GM13977 (cell line): ENCODE data around the gene CMIP.

Experiments used
- DNase-seq: peaks from one replicate; pipeline ENCODE4 v3.0.0; 2012; ENCODE audit warnings: low spot score
- in situ Hi-C: fragments of 300-500 bp; cut with MboI; formaldehyde crosslinking; loops from one replicate; pipeline ENCODE4 v1.12.0; 2022; ENCODE audit warnings: low sequenced_read_pairs, low pct_unique_long_range_greater_than_20kb, mixed read lengths, inconsistent platforms; ENCODE audit not compliant: unreplicated experiment
- TF ChIP-seq, protein P1 (sequence below): IDR thresholded peaks from 2 replicates; pipeline ENCODE4 v1.5.1; 2012; ENCODE audit warnings: mild to moderate bottlenecking, control low read depth; ENCODE audit not compliant: insufficient read depth; ENCODE audit errors: extremely low read depth, missing control alignments

The CMIP gene

DNA sequence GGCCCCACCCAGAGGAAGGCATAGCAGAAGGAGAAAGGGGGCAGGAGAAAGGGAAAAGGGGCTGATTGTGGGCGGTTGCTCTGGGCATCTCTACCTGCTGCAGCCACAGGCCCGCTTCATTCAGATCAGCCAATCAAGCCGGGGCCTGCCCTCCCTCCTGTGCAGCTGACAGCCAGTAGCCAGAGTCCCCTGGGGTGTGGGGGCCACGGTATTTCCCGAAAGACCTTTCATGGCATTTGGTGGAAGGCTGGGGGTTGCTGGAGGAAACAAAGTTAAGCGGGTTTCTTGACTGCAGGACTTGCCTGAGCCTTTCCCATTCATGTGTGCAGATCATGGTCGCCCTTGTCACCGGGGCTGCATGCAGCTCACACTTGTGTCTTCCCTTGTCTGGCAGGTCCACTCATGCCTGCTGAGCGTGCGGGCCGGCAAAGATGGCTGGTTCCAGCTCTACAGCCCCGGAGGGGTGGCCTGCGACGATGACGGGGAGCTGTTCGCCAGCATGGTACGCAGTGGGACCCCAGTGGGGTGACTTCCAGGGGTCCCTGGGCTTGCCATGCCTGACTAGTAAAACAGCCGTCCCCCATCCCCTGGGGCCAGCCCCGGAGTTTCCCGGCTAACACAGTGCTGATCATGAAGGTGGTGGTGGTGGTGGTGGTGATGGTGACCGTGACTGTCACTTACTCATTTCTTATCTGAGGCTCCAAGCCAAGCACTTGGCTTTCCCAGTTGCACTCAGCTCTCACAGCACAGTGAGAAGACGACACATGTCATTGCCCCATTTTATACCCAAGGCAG lies 251.8 kb downstream of the CMIP start:
- TF ChIP-seq, protein P1, sequence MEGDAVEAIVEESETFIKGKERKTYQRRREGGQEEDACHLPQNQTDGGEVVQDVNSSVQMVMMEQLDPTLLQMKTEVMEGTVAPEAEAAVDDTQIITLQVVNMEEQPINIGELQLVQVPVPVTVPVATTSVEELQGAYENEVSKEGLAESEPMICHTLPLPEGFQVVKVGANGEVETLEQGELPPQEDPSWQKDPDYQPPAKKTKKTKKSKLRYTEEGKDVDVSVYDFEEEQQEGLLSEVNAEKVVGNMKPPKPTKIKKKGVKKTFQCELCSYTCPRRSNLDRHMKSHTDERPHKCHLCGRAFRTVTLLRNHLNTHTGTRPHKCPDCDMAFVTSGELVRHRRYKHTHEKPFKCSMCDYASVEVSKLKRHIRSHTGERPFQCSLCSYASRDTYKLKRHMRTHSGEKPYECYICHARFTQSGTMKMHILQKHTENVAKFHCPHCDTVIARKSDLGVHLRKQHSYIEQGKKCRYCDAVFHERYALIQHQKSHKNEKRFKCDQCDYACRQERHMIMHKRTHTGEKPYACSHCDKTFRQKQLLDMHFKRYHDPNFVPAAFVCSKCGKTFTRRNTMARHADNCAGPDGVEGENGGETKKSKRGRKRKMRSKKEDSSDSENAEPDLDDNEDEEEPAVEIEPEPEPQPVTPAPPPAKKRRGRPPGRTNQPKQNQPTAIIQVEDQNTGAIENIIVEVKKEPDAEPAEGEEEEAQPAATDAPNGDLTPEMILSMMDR, result no peak
- in situ Hi-C loops, result no loop called here
- DNase-seq, result no peak

- TF ChIP-seq, protein P1, result peak; percentile 83
- in situ Hi-C loops, result no loop called here
- DNase-seq, result peak; percentile 72
Observed at GRCh38 chr16:81696961-81697615, 252.5 kb downstream of the CMIP start.

DNA sequence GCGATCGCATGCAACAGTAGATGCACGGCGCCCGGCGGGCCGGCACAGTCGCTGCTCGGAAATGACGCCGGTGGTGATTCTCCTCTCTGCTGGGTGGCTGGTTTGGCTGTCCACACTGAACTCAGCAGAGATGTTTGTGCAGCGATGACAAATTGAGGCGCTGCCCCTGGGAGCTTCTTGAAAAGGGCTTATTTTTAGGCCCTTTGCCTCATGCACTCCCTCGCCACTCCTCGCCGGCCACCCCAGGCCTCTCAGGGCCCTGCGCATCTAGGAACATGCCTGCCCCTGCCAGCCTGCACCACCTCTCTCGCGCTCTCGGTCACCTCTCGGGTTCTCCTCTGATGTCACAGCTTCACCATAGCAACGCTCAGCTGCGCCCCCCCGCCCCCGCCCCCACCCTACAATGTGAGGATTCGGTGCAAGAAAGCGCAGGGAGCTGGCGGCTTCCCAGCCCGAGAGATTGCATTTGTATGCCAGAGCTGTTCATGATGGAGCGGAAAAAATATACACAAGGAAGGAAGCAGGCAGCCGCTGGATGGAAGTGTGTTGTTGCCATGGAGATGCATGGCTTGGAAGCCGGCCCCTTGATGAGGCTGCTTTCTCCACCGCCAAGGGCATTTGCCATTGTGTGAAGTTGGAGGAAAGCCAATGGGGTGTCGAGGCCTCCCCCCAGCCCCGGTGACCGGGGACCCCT lies 253.2 kb downstream of the CMIP start:
- TF ChIP-seq, protein P1, result no peak
- no peak for DNase-seq
- in situ Hi-C loops, result no loop called here

- in situ Hi-C loops, result no loop called here
- DNase-seq, result no peak
- TF ChIP-seq, protein P1, result no peak
Observed at GRCh38 chr16:81698310-81698641, 253.7 kb downstream of the CMIP start.

DNA sequence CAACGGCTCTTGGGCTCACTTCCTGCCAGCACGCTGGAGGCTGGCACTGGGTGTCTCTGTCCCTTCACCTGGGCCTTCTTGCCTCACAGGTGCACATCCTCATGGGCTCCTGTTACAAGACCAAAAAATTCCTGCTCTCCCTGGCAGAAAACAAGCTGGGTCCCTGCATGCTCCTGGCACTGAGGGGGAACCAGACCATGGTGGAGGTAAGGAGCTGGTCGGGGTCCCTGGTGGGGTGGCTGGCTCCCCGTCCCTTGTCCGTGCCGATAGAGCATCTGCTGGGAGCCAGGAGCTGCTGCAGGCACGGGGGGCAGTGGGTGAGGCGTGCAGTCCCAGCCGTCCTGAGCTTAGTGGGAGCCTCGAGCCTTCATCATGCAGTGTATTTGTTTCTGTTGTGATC lies 255.0 kb downstream of the CMIP start:
- DNase-seq, result no peak
- TF ChIP-seq, protein P1, result no peak
- in situ Hi-C loops, result no loop called here

GRCh38 chr16:81700071-81700779 lies 255.6 kb downstream of the CMIP start:
- in situ Hi-C loops, result no loop called here
- no peak for DNase-seq
- TF ChIP-seq, protein P1, result no peak
